HT1080 (cell line): ENCODE results near the gene PRRC2A. TPM values are rescaled to one million over a fixed set of nuclear protein-coding genes. Genes with fewer than 3 reads are reported as not detected.

Experiments
- DNase-seq: peaks from one replicate; pipeline ENCODE4 v3.0.0-alpha.2; 2015; ENCODE audit warnings: low read depth
- total RNA-seq: library from RNA; depleted of rRNA; stranded (reverse); fragments of >200 nt; shearing (Covaris generic); gene quantifications from 2 replicates; pipeline ENCODE4 v1.2.3, GENCODE V29; 2014

The PRRC2A gene
- total RNA-seq, 1 experiment from 2014 or later, result 115 TPM

- DNase-seq, result no peak
Observed at GRCh38 chr6:31622684-31623091, 2.2 kb downstream of the PRRC2A start.

- no peak for DNase-seq
Observed at GRCh38 chr6:31624070-31624469, 3.6 kb downstream of the PRRC2A start.

- no peak for DNase-seq
Observed at GRCh38 chr6:31626952-31627351, 6.4 kb downstream of the PRRC2A start.

GRCh38 chr6:31627690-31628287 lies 7.3 kb downstream of the PRRC2A start:
- no peak for DNase-seq

GRCh38 chr6:31629014-31629413 lies 8.5 kb downstream of the PRRC2A start:
- no peak for DNase-seq

GRCh38 chr6:31630177-31630934 lies 9.8 kb downstream of the PRRC2A start:
- DNase-seq, result no peak

GRCh38 chr6:31631209-31631608 lies 10.7 kb downstream of the PRRC2A start:
- no peak for DNase-seq

GRCh38 chr6:31631681-31632278 lies 11.3 kb downstream of the PRRC2A start:
- no peak for DNase-seq

GRCh38 chr6:31632279-31632946 lies 11.9 kb downstream of the PRRC2A start:
- DNase-seq, result no peak

GRCh38 chr6:31633447-31633846 lies 12.9 kb downstream of the PRRC2A start:
- no peak for DNase-seq

GRCh38 chr6:31634131-31634530 lies 13.6 kb downstream of the PRRC2A start:
- no peak for DNase-seq

- no peak for DNase-seq
Observed at GRCh38 chr6:31634969-31635575, 14.6 kb downstream of the PRRC2A start.

- no peak for DNase-seq
Observed at GRCh38 chr6:31636698-31637596, 16.4 kb downstream of the PRRC2A start.

- no peak for DNase-seq
Observed at GRCh38 chr6:31639043-31639442, 18.5 kb downstream of the PRRC2A start.

GRCh38 chr6:31639449-31639861 lies 18.9 kb downstream of the PRRC2A start:
- peak; percentile 85 for DNase-seq

- no peak for DNase-seq
Observed at GRCh38 chr6:31640612-31641011, 20.1 kb downstream of the PRRC2A start.

GRCh38 chr6:31641370-31641769 lies 20.9 kb downstream of the PRRC2A start:
- DNase-seq, result no peak

GRCh38 chr6:31642798-31643570 lies 22.5 kb downstream of the PRRC2A start:
- DNase-seq, result no peak

GRCh38 chr6:31643818-31644454 lies 23.4 kb downstream of the PRRC2A start:
- no peak for DNase-seq
